ENCODE measurements around the gene DCAF5.

The DCAF5 gene

DNA sequence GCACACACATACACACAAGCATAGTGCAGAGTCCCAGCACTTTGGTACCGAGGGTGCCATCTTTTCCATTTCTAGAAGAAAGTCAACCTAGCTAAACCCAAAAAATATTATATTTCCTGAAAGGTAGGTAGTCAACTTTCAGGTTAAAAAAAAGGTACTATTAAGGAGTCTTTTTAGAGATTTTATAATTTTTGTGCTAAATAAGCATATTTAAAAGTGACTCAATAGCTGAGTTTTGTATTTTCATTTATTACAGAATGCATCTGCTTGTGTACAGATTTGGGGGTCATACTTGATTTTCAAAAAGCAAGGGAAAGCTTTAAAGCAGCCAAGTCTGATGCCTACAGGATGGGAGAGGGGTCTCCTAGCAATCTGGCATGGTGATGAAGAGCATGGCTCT lies 34.6 kb downstream of the DCAF5 start:
- Histone ChIP-seq H3K27me3 (ENCODE audit: insufficient read depth, poor library complexity, severe bottlenecking) (no peaks in the 10 kb centered on the region), H3K36me3 (ENCODE audit: low read depth) (peaks cover 85% of the 10 kb centered on the region), H3K4me3 (ENCODE audit: severe bottlenecking) (no peak overlapping the region), H3K9me3 (ENCODE audit: severe bottlenecking) (no peaks in the 10 kb centered on the region), H3K27ac (ENCODE audit: poor library complexity, severe bottlenecking) (no peak overlapping the region), H3K4me1 (ENCODE audit: insufficient read depth, poor library complexity, severe bottlenecking) (no peaks in the 10 kb centered on the region)
- ATAC-seq (ENCODE audit: low read depth): no peak
- no peak for DNase-seq (ENCODE audit: low spot score)
- TF ChIP-seq, protein P1, sequence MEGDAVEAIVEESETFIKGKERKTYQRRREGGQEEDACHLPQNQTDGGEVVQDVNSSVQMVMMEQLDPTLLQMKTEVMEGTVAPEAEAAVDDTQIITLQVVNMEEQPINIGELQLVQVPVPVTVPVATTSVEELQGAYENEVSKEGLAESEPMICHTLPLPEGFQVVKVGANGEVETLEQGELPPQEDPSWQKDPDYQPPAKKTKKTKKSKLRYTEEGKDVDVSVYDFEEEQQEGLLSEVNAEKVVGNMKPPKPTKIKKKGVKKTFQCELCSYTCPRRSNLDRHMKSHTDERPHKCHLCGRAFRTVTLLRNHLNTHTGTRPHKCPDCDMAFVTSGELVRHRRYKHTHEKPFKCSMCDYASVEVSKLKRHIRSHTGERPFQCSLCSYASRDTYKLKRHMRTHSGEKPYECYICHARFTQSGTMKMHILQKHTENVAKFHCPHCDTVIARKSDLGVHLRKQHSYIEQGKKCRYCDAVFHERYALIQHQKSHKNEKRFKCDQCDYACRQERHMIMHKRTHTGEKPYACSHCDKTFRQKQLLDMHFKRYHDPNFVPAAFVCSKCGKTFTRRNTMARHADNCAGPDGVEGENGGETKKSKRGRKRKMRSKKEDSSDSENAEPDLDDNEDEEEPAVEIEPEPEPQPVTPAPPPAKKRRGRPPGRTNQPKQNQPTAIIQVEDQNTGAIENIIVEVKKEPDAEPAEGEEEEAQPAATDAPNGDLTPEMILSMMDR (IDR thresholded peaks at IDR 0.05; ENCODE audit: poor library complexity, severe bottlenecking): no peak

DNA sequence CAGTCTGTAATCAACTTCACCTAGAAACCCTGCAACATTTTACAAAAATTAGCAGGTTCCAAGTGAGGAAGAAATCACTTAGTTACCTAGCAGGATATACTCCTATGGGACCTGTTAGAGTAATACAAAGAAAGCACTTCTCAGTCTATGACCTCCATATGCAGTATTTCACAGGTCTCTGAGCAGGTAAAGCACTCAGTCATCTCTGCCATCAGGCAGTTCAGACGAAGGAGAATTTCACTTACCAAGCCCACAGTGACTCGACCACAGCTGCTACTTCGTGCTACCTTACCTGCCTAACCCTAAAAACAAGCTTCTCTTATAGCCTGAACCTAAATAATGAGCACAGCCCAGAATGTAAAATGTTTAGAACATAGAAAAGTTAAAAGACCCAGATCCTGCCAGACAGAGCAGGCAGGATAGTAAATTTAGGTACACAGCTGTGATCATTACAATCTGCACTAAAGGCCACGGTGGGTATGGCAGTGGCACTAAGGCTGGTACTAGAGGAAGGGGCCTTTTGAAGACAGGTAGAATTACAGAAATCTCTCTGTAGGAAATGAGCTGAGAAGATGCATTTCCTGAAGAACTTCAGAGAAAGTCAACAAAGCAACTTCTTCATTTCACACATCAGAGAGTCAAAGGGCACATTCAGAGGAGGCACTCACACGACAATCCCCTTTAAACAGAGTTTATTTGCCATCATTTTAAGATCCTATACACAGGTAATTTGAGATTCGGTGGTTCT lies 35.7 kb downstream of the DCAF5 start:
- ATAC-seq (ENCODE audit: low read depth) (no peak), DNase-seq (ENCODE audit: low spot score) (no peak)
- H3K36me3 ChIP-seq (ENCODE audit: low read depth): peaks cover 91% of the 10 kb centered on the region

GRCh38 chr14:69115407-69116185 lies 37.3 kb downstream of the DCAF5 start:
- Histone ChIP-seq H3K36me3 (ENCODE audit: low read depth) (peaks cover 81% of the 10 kb centered on the region), H3K27me3 (ENCODE audit: insufficient read depth, poor library complexity, severe bottlenecking) (no peaks in the 10 kb centered on the region), H3K27ac (ENCODE audit: poor library complexity, severe bottlenecking) (no peak overlapping the region), H3K4me3 (ENCODE audit: severe bottlenecking) (no peak overlapping the region), H3K9me3 (ENCODE audit: severe bottlenecking) (no peaks in the 10 kb centered on the region), H3K4me1 (ENCODE audit: insufficient read depth, poor library complexity, severe bottlenecking) (no peaks in the 10 kb centered on the region)
- ATAC-seq (ENCODE audit: low read depth) (no peak), DNase-seq (ENCODE audit: low spot score) (no peak)
- TF ChIP-seq, protein P1 (IDR thresholded peaks at IDR 0.05; ENCODE audit: poor library complexity, severe bottlenecking): no peak

More for the DNA sequence above, 35.7 kb downstream of the DCAF5 start:
- Histone ChIP-seq H3K27me3 (ENCODE audit: insufficient read depth, poor library complexity, severe bottlenecking) (no peaks in the 10 kb centered on the region), H3K27ac (ENCODE audit: poor library complexity, severe bottlenecking) (no peak overlapping the region), H3K9me3 (ENCODE audit: severe bottlenecking) (no peaks in the 10 kb centered on the region), H3K4me3 (ENCODE audit: severe bottlenecking) (no peak overlapping the region), H3K4me1 (ENCODE audit: insufficient read depth, poor library complexity, severe bottlenecking) (no peaks in the 10 kb centered on the region)
- TF ChIP-seq, protein P1 (IDR thresholded peaks at IDR 0.05; ENCODE audit: poor library complexity, severe bottlenecking): no peak

GRCh38 chr14:69114763-69115162 lies 38.2 kb downstream of the DCAF5 start:
- ATAC-seq (ENCODE audit: low read depth): no peak
- Histone ChIP-seq H3K27ac (ENCODE audit: poor library complexity, severe bottlenecking) (no peak overlapping the region), H3K4me3 (ENCODE audit: severe bottlenecking) (no peak overlapping the region), H3K27me3 (ENCODE audit: insufficient read depth, poor library complexity, severe bottlenecking) (no peaks in the 10 kb centered on the region), H3K36me3 (ENCODE audit: low read depth) (peaks cover 74% of the 10 kb centered on the region), H3K4me1 (ENCODE audit: insufficient read depth, poor library complexity, severe bottlenecking) (no peaks in the 10 kb centered on the region), H3K9me3 (ENCODE audit: severe bottlenecking) (no peaks in the 10 kb centered on the region)
- no peak for DNase-seq (ENCODE audit: low spot score)
- TF ChIP-seq, protein P1 (IDR thresholded peaks at IDR 0.05; ENCODE audit: poor library complexity, severe bottlenecking): no peak
